ENCODE data around the gene EDC4.

DNA sequence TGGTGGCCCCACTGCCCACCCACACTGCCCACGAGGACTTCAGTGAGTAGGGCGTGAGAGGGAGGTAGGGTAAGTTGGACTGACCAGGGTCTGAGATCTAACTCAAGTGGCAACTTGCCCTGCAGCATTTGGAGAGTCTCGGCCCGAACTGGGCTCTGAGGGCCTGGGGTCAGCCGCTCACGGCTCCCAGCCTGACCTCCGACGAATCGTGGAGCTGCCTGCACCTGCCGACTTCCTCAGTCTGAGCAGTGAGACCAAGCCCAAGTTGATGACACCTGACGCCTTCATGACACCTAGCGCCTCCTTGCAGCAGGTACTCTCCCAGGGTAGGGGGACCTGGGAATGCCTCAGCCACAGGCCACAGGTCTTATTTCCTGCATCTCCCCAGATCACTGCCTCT, 6.6 kb downstream of the EDC4 start:
- no peak for TF ChIP-seq POLR2A (IDR thresholded peaks at IDR 0.05)
- TF ChIP-seq, protein P1, sequence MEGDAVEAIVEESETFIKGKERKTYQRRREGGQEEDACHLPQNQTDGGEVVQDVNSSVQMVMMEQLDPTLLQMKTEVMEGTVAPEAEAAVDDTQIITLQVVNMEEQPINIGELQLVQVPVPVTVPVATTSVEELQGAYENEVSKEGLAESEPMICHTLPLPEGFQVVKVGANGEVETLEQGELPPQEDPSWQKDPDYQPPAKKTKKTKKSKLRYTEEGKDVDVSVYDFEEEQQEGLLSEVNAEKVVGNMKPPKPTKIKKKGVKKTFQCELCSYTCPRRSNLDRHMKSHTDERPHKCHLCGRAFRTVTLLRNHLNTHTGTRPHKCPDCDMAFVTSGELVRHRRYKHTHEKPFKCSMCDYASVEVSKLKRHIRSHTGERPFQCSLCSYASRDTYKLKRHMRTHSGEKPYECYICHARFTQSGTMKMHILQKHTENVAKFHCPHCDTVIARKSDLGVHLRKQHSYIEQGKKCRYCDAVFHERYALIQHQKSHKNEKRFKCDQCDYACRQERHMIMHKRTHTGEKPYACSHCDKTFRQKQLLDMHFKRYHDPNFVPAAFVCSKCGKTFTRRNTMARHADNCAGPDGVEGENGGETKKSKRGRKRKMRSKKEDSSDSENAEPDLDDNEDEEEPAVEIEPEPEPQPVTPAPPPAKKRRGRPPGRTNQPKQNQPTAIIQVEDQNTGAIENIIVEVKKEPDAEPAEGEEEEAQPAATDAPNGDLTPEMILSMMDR (IDR thresholded peaks at IDR 0.05), result no peak
